ENCODE measurements around the gene FTH1. TPM values are rescaled to one million over a fixed set of nuclear protein-coding genes. Genes with fewer than 3 reads are reported as not detected.

FTH1 gene
- polyA plus RNA-seq, 4 donors = 2,113 to 2,527 (median 2,145) TPM

GRCh38 chr11:61951484-61952135, 15.8 kb downstream of the FTH1 start:
- DNase-seq (ENCODE audit: low read depth in 4 of 4, low spot score in 3 of 4) = no peak

DNA sequence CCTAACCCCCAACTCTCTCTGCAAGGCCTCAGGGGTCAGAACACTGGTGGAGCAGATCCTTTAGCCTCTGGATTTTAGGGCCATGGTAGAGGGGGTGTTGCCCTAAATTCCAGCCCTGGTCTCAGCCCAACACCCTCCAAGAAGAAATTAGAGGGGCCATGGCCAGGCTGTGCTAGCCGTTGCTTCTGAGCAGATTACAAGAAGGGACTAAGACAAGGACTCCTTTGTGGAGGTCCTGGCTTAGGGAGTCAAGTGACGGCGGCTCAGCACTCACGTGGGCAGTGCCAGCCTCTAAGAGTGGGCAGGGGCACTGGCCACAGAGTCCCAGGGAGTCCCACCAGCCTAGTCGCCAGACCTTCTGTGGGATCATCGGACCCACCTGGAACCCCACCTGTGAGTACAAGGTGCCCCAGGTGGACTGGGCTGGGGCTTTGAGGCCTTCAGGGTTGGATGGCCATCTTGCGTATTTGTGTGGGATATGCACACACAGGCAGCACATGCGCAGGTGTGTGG, 17.3 kb downstream of the FTH1 start, which contains the start of gene BEST1:
Gene BEST1, plus strand, starts transcription at position 317 of the 513 bp plus-strand sequence. CDS start 1,456 bp downstream, outside the sequence.
- DNase-seq (ENCODE audit: low read depth in 4 of 4, low spot score in 3 of 4) = no peak

DNA sequence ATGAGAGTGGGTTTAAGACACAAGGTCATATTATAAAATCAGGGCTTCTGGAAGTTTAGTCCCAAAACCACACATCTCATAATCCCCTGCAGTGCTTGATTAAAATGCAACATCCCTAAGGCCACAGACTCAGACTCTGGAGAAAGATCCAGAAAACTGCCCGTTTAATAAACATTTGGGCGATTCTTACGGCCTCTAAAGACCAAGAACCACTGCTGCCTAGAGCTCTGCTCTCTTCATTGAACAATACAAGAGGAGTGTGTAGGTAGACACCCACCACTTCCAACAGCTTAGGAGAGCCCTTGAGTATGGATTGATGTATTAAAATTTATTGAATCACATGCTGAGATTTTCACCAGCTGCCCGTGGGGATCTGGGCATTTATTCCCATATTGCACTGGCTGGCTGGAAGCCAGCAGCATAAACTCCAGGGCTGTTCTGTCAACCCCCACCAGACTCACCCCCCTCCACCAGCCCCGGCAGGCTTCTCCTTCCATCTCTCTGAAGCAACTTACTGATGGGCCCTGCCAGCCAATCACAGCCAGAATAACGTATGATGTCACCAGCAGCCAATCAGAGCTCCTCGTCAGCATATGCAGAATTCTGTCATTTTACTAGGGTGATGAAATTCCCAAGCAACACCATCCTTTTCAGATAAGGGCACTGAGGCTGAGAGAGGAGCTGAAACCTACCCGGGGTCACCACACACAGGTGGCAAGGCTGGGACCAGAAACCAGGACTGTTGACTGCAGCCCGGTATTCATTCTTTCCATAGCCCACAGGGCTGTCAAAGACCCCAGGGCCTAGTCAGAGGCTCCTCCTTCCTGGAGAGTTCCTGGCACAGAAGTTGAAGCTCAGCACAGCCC, 18.0 kb downstream of the FTH1 start:
- no peak for DNase-seq (ENCODE audit: low read depth in 4 of 4, low spot score in 3 of 4)

GRCh38 chr11:61948505-61948904, 18.9 kb downstream of the FTH1 start:
- DNase-seq (ENCODE audit: low read depth in 4 of 4, low spot score in 3 of 4) = no peak

GRCh38 chr11:61947486-61948210, 19.8 kb downstream of the FTH1 start:
- DNase-seq (ENCODE audit: low read depth in 4 of 4, low spot score in 3 of 4) = peak in 1 of 4 donors; percentile 78

- DNase-seq (ENCODE audit: low read depth in 4 of 4, low spot score in 3 of 4) = no peak
These were observed 20.5 kb downstream of the FTH1 start for GRCh38 chr11:61946894-61947293.

DNA sequence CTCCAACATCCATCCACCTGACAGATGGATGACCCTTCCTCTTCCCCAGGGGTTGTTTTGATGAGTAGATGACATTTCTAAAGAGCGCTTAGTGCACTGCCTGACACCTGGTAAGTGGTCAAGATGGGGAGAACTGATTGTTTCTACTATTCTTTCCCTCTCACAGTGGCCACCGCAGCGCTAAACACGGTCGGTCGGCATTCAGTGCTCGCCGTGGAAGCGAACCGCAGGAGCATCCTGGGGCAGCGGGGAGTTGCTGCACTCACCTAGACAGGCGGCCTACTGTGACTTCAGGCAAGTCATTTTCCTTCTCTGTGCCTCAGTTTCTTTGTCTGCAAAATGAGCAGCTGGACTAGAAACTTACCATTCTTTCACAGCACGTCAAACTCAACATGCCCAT, 22.2 kb downstream of the FTH1 start:
- DNase-seq (ENCODE audit: low read depth in 4 of 4, low spot score in 3 of 4) = no peak

GRCh38 chr11:61940466-61940865, 27.0 kb downstream of the FTH1 start:
- no peak for DNase-seq (ENCODE audit: low read depth in 4 of 4, low spot score in 3 of 4)

GRCh38 chr11:61935861-61936260, 31.6 kb downstream of the FTH1 start:
- DNase-seq (ENCODE audit: low read depth in 4 of 4, low spot score in 3 of 4) = no peak

DNA sequence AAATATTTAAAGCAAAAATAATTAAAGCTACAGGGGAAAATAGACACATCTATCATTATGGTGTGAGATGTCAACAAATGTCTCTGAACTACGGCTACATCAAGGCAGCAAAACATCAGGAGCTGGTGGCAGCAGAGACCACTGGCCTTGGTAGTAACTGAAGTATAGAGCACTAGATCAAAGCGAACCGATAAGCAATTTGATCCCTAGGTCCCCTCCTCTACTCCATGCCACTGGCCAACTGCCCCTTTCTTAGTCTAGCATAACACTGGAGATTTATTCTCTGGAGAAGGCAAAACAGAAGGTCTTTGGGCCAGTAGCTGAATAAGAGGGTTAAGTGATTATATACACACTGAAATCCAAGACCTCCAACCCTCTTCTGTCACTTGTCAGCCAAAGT, 36.5 kb downstream of the FTH1 start:
- DNase-seq (ENCODE audit: low read depth in 4 of 4, low spot score in 3 of 4) = no peak

- no peak for DNase-seq (ENCODE audit: low read depth in 4 of 4, low spot score in 3 of 4)
These were observed 38.8 kb downstream of the FTH1 start for GRCh38 chr11:61928606-61929005.

DNA sequence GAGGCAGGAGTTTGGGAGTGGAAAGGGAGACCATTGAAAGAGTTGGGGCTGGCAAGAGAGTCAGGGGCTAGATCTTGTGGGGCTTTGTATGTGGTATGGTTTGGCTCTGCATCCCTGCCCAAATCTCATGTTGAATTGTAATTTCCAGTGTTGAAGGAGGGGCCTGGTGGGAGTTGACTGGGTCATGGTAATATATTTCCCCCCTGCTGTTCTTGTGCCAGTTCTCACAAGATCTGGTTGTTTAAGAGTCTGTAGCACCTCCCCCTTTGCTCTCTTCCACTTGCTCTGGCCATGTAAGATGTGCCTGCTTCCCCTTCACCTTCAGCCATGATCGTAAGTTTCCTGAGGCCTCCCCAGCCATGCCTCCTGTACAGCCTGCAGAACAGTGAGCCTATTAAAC, 39.9 kb downstream of the FTH1 start:
- DNase-seq (ENCODE audit: low read depth in 4 of 4, low spot score in 3 of 4) = no peak

- no peak for DNase-seq (ENCODE audit: low read depth in 4 of 4, low spot score in 3 of 4)
These were observed 41.2 kb downstream of the FTH1 start for GRCh38 chr11:61926235-61926634.

DNA sequence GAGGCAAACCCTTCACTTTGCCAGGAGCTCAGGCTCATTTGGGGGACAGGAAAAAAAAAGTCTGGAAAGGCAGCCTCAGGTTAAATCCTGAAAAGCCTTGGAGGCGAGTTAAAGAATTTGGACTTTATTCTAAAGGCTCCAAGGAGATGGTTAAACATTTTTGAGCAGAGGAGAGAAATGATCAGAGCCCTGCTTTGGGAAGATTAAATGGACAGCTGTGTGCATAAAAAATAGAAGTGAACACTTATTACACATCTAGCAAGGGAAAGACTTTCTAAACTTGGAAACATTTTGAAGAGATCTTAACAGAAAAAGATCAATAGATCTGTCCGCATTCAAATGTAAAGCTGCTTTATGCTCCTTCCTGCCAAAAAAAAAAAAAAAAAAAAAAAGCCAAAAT, 41.7 kb downstream of the FTH1 start:
- no peak for DNase-seq (ENCODE audit: low read depth in 4 of 4, low spot score in 3 of 4)

DNA sequence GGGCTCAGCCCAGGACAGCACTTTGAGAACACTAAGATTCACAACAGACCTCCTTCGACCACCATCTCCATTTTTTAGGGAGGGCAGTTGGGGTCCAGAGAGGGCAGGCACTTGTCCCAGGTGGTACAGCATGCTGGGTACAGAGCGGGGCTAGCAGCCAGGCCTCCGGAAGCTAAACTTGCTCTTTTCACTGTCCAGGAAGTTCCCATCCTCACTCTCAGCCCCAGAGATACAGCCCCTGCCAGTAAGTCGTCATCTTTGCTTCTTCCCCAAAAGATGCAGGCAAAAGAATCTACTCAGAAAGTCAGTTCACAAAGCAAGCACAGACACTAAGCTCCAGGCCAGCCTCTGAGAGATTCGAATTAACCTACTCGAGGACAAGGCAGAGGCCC, 43.4 kb downstream of the FTH1 start:
- no peak for DNase-seq (ENCODE audit: low read depth in 4 of 4, low spot score in 3 of 4)

GRCh38 chr11:61923166-61924063, 44.0 kb downstream of the FTH1 start:
- DNase-seq (ENCODE audit: low read depth in 4 of 4, low spot score in 3 of 4) = peak in 3 of 4 donors; percentile 63 to 80 (median 72)

- DNase-seq (ENCODE audit: low read depth in 4 of 4, low spot score in 3 of 4) = peak in 2 of 4 donors; percentile 44 to 47
These were observed 44.9 kb downstream of the FTH1 start for GRCh38 chr11:61922539-61922938.

DNA sequence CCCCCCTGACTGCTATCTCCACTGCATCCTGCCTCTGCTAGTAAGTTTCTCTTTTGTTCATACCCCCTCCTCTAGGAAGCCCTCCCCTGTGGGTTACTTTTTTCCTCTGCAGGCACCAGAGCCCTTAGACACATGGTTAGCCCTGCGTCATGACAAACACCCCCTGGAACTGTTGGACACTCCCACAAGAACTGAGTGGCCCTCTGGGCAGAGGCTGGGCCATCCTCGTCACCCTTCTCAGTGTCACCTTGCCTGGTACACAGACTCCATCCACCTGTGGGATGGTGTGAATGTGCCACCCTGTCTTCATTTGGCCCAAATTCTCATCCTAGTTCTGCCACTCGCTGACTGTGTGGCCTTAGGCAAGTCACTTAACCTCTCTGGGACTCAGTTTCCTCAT, 46.0 kb downstream of the FTH1 start:
- DNase-seq (ENCODE audit: low read depth in 4 of 4, low spot score in 3 of 4) = no peak

DNA sequence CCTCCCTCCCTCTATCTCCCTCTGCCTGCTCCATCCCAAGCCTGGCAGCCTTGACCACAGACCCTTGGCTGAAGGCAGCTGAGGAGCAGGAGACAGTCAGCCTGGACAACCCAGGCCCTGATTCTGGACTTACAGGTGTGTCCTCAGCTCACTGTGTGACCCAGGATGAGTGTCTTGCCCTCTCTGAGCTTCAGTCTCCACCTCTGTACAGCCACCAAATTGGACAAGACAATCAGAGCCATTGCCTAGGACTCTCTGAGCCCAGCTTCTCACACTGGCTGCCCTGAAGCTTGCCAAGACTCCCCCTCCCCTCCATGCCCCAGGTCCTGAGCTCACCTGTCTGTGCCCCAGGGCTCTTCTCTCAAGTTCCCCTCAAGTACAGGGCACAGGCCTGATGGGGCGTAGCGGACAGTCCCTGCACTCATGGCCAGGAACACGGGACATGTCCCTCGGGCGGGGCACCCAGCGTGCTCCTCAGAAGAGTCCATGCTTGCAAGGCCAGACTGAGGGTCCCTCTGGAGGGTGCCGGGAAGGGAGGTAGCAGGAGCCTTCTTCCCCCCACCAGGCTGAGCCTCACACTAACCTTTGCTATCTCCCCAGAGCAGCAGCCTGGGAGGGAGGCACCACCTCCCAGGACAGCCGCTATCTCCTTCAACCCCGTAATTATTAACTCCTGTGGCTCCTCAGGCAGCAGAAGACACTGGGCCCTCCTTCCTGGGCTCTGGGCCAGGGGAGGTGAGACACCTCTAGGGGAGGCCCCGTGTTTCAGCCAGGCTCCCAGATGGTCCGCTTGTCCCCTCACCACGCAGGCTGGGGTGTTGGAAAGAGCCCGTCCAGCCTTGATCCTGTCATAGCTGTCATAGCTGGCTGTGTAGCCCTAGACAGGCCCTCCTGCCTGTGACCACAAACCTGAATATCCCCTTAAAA, 47.5 kb downstream of the FTH1 start:
- DNase-seq (ENCODE audit: low read depth in 4 of 4, low spot score in 3 of 4) = no peak

Data from right renal pelvis (tissue), 4 donors.